H1 (cell line): ENCODE data around the gene CA9. TPM values are rescaled to one million over a fixed set of nuclear protein-coding genes. Genes with fewer than 3 reads are reported as not detected.

ENCODE experiments used
- CTCF ChIA-PET: fragments of 300-600 bp; sonication (Branson Sonifier 250); formaldehyde crosslinking; loops from one replicate; lab custom pipeline; 2021; ENCODE audit not compliant: partially characterized antibody; lab: Charles Lee
- POLR2A ChIA-PET: fragments of 300-600 bp; sonication (Branson Sonifier 250); formaldehyde crosslinking; loops from one replicate; lab custom pipeline; 2021; ENCODE audit warnings: inconsistent platforms; ENCODE audit not compliant: partially characterized antibody; lab: Charles Lee
- DNase-seq, 2 experiments: peaks; one replicate each; pipeline versions ENCODE4 v3.0.0 to v3.0.0-alpha.2; 2010 to 2022; ENCODE audit warnings: low spot score in 2 of 2, low read depth in 1 of 2, mixed read lengths in 1 of 2
- FAIRE-seq: peaks from 2 replicates; lab custom pipeline; 2011; peaks lifted over from hg19 to GRCh38; lab: Jason Lieb, UNC
- H2AFZ ChIP-seq: 2 replicates; pipeline ENCODE4 v1.8.1; 2012; ENCODE audit warnings: low read length, inconsistent platforms
- H2AK5ac ChIP-seq: 2 replicates; pipeline ENCODE4 v1.6.1; 2013; ENCODE audit warnings: low read depth, low read length
- H2BK120ac ChIP-seq: replicated peaks from 2 replicates; pipeline ENCODE3; 2013; ENCODE audit warnings: low read depth, low read length, inconsistent platforms
- H2BK12ac ChIP-seq: 2 replicates; pipeline ENCODE4 v1.6.1; 2013; ENCODE audit warnings: low read depth, low read length
- H2BK15ac ChIP-seq: 2 replicates; pipeline ENCODE4 v1.6.1; 2013; ENCODE audit warnings: low read length
- H2BK20ac ChIP-seq: 2 replicates; pipeline ENCODE4 v1.6.1; 2013; ENCODE audit warnings: low read length
- H2BK5ac ChIP-seq: 2 replicates; pipeline ENCODE4 v1.6.1; 2013; ENCODE audit warnings: low read depth, low read length
- H3K14ac ChIP-seq: 2 replicates; pipeline ENCODE4 v1.6.1; 2013; ENCODE audit warnings: inconsistent platforms; ENCODE audit not compliant: insufficient read length
- H3K18ac ChIP-seq: 2 replicates; pipeline ENCODE4 v1.6.1; 2013; ENCODE audit warnings: low read length; ENCODE audit errors: extremely low read depth
- H3K23ac ChIP-seq: 2 replicates; pipeline ENCODE4 v1.6.1; 2013; ENCODE audit warnings: inconsistent platforms; ENCODE audit not compliant: insufficient read length
- H3K23me2 ChIP-seq: 2 replicates; pipeline ENCODE4 v1.6.1; 2013; ENCODE audit warnings: low read depth, low read length
- H3K27ac ChIP-seq: 2 replicates; pipeline ENCODE4 v1.6.1; 2011; ENCODE audit warnings: low read depth, low read length, inconsistent platforms
- H3K27me3 ChIP-seq, 4 experiments: replicated peaks in 1 of 4; 1 replicate in 1 of 4; 2 replicates in 3 of 4; pipeline versions ENCODE4 v1.6.1 to v1.8.1; 2011 to 2013; ENCODE audit warnings: low read length in 3 of 4, mild to moderate bottlenecking in 3 of 4, inconsistent platforms in 2 of 4, mixed read lengths in 2 of 4, moderate library complexity in 1 of 4; ENCODE audit not compliant: control insufficient read depth in 3 of 4, insufficient read depth in 3 of 4; ENCODE audit errors: extremely low read depth in 1 of 4
- H3K36me3 ChIP-seq, 4 experiments: 2 replicates each; pipeline versions ENCODE4 v1.6.1 to v1.8.1; 2011 to 2013; ENCODE audit warnings: mild to moderate bottlenecking in 4 of 4, low read length in 3 of 4, moderate library complexity in 2 of 4, control low read depth in 1 of 4, inconsistent platforms in 1 of 4; ENCODE audit not compliant: insufficient read depth in 4 of 4, control insufficient read depth in 2 of 4
- H3K4ac ChIP-seq: replicated peaks from 2 replicates; pipeline ENCODE3; 2013; ENCODE audit warnings: low read length, low read depth, mixed read lengths, inconsistent platforms; ENCODE audit not compliant: insufficient read length
- H3K4me1 ChIP-seq, 4 experiments: replicated peaks in 1 of 4; 1 replicate in 1 of 4; 2 replicates in 3 of 4; pipeline versions ENCODE4 v1.6.1 to v1.8.1; 2011 to 2013; ENCODE audit warnings: low read length in 3 of 4, inconsistent platforms in 2 of 4, mixed read lengths in 1 of 4; ENCODE audit not compliant: insufficient read depth in 4 of 4, control insufficient read depth in 3 of 4
- H3K4me2 ChIP-seq, 2 experiments: 2 replicates each; pipeline versions ENCODE4 v1.6.1 to v1.8.1; 2011 to 2013; ENCODE audit warnings: low read depth in 2 of 2, low read length in 2 of 2, control low read depth in 1 of 2, inconsistent platforms in 1 of 2, mild to moderate bottlenecking in 1 of 2; ENCODE audit not compliant: insufficient read depth in 1 of 2
- H3K4me3 ChIP-seq, 4 experiments: fragments of 200-600, 300-600 bp in 1 of 4; sonication (generic), shearing (Covaris generic), sonication (Bioruptor Twin) in 1 of 4; 2 replicates each; pipeline versions ENCODE4 v1.5.1 to v1.8.1; 2011 to 2016; ENCODE audit warnings: low read length in 4 of 4, low read depth in 3 of 4, control low read depth in 2 of 4, inconsistent platforms in 2 of 4, mild to moderate bottlenecking in 2 of 4, mixed read lengths in 1 of 4, moderate library complexity in 1 of 4; ENCODE audit not compliant: insufficient read depth in 2 of 4; ENCODE audit errors: extremely low read depth in 1 of 4
- H3K56ac ChIP-seq: replicated peaks from 2 replicates; pipeline ENCODE3; 2013; ENCODE audit warnings: low read depth, mild to moderate bottlenecking, mixed read lengths, low read length, inconsistent platforms; ENCODE audit not compliant: insufficient read length
- H3K79me1 ChIP-seq: 2 replicates; pipeline ENCODE4 v1.6.1; 2013; ENCODE audit warnings: low read depth, low read length, control low read depth
- H3K79me2 ChIP-seq, 2 experiments: 2 replicates each; pipeline versions ENCODE4 v1.6.1 to v1.8.1; 2012 to 2013; ENCODE audit warnings: low read length in 2 of 2, mild to moderate bottlenecking in 2 of 2, inconsistent platforms in 1 of 2; ENCODE audit not compliant: insufficient read depth in 2 of 2, control insufficient read depth in 1 of 2
- H3K9ac ChIP-seq, 4 experiments: replicated peaks in 1 of 4; 1 replicate in 1 of 4; 2 replicates in 3 of 4; pipeline versions ENCODE4 v1.6.1 to v1.8.1; 2011 to 2013; ENCODE audit warnings: low read depth in 3 of 4, low read length in 3 of 4, control low read depth in 2 of 4, mild to moderate bottlenecking in 2 of 4, moderate library complexity in 2 of 4, inconsistent platforms in 1 of 4; ENCODE audit errors: extremely low read depth in 1 of 4
- H3K9me3 ChIP-seq, 2 experiments: 2 replicates each; pipeline versions ENCODE4 v1.6.1 to v1.8.1; 2012 to 2013; ENCODE audit warnings: mild to moderate bottlenecking in 2 of 2, moderate library complexity in 2 of 2, control low read depth in 1 of 2, inconsistent platforms in 1 of 2, low read depth in 1 of 2, low read length in 1 of 2, mixed read lengths in 1 of 2; ENCODE audit not compliant: insufficient read depth in 2 of 2
- H4K20me1 ChIP-seq, 2 experiments: replicated peaks in 1 of 2; 2 replicates each; pipeline versions ENCODE3 to v1.8.1; 2011 to 2013; ENCODE audit warnings: inconsistent platforms in 2 of 2, low read length in 2 of 2, mild to moderate bottlenecking in 1 of 2; ENCODE audit not compliant: insufficient read depth in 2 of 2, control insufficient read depth in 1 of 2
- H4K5ac ChIP-seq: 2 replicates; pipeline ENCODE4 v1.6.1; 2013; ENCODE audit warnings: low read length, low read depth, mixed read lengths, inconsistent platforms; ENCODE audit not compliant: insufficient read length
- H4K8ac ChIP-seq: 2 replicates; pipeline ENCODE4 v1.8.0; 2013; ENCODE audit warnings: mild to moderate bottlenecking, moderate library complexity, low read length, inconsistent platforms; ENCODE audit not compliant: insufficient read depth; ENCODE audit errors: extremely low read depth
- H4K91ac ChIP-seq: replicated peaks from 2 replicates; pipeline ENCODE3; 2013; ENCODE audit warnings: low read length, mixed read lengths, inconsistent platforms; ENCODE audit not compliant: insufficient read length
- POLR2A ChIP-seq, 2 experiments: IDR thresholded peaks; 1 replicate in 1 of 2; 2 replicates in 1 of 2; pipeline ENCODE4 v1.6.1; 2011; ENCODE audit warnings: low read depth in 2 of 2, low read length in 2 of 2, mild to moderate bottlenecking in 2 of 2; ENCODE audit errors: control extremely low read depth in 1 of 2
- POLR2AphosphoS5 ChIP-seq: IDR thresholded peaks from 2 replicates; pipeline ENCODE4 v1.6.1; 2011; ENCODE audit warnings: low read depth, low read length
- SIN3A ChIP-seq, 2 experiments: IDR thresholded peaks in 1 of 2; conservative IDR thresholded peaks in 1 of 2; 2 replicates each; pipeline ENCODE4 v1.6.1; 2011 to 2012; ENCODE audit warnings: low read length in 2 of 2, improper control_type of control experiment in 1 of 2, low read depth in 1 of 2, mild to moderate bottlenecking in 1 of 2
- YY1 ChIP-seq: IDR thresholded peaks from 2 replicates; pipeline ENCODE4 v1.6.1; 2011; ENCODE audit warnings: low read depth, mild to moderate bottlenecking, low read length
- ZNF274 ChIP-seq: IDR thresholded peaks from 2 replicates; pipeline ENCODE4 v1.7.0; 2012; ENCODE audit warnings: low read length, borderline replicate concordance; ENCODE audit errors: extremely low read depth
- WGBS, 2 experiments: shearing (Covaris generic) in 1 of 2; methylation state at CpG; one replicate each; pipeline versions ENCODE4 v1.1.6 to v1.1.7; 2013 to 2015; ENCODE audit warnings: low lambda C conversion rate in 2 of 2, mixed read lengths in 2 of 2, inconsistent platforms in 1 of 2, low coverage in 1 of 2, missing lambda C conversion rate in 1 of 2; ENCODE audit not compliant: insufficient replicate concordance in 2 of 2, insufficient coverage in 1 of 2, insufficient read length in 1 of 2; ENCODE audit errors: extremely low coverage in 1 of 2, missing lambda C conversion rate in 1 of 2; 5-methylcytosine and 5-hydroxymethylcytosine counted together
- polyA plus RNA-seq, 7 experiments: library from polyadenylated mRNA; depleted of rRNA in 3 of 7; stranded (reverse) in 5 of 7; unstranded in 2 of 7; fragments of >200 nt in 5 of 7; fragments of 200-250 nt in 2 of 7; gene quantifications; 1 replicate in 5 of 7; 2 replicates in 1 of 7; 4 replicates in 1 of 7; pipeline versions ENCODE4 v1.2.1 to v1.2.3, GENCODE V29; 2011 to 2013; ENCODE audit warnings: missing spikeins in 2 of 7, mixed read lengths in 2 of 7
- total RNA-seq: library from RNA; stranded (reverse); fragmentation: NEBNext Ultra II Directional; extraction: Animal tissue kit (Norgen Biotek cat#: 25700); gene quantifications from 2 replicates; pipeline ENCODE4 v1.2.1, GENCODE V29; 2021

The CA9 gene
- total and polyA plus RNA-seq, 2 of the 8 experiments (the other 6 are each of a cell fraction or from before 2014, with no cell fraction given), result 1.3 to 1.8 TPM

GRCh38 chr9:35680331-35681105, 6.8 kb downstream of the CA9 start:
- no peak overlapping the region for H2BK15ac ChIP-seq
- POLR2A ChIA-PET, result interaction anchor here (0.6 to 8.4 kb wide), 14 partner anchors 9 to 214 kb away, joined by 3 to 55 read pairs (median 4); partner anchors contain the start of genes ARHGEF39, CREB3, TLN1 and TPM2
- no peak overlapping the region for H3K9ac ChIP-seq
- FAIRE-seq (peak; percentile 87), DNase-seq (no peak)
- H3K14ac ChIP-seq, result no peak overlapping the region
- H3K4me2 ChIP-seq, result 0 out of 4 replicates have a peak overlapping the region, but pooled peaks of 1 of the 2 experiments have one; percentile 6
- no peaks in the 10 kb centered on the region for H3K79me1 ChIP-seq
- H3K79me2 ChIP-seq, result no peaks in the 10 kb centered on the region
- 0 out of 2 replicates have a peak overlapping the region, but pooled peaks have one; percentile 32 for H2BK12ac ChIP-seq
- no peaks in the 10 kb centered on the region for H3K9me3 ChIP-seq
- H4K8ac ChIP-seq, result peak overlapping the region; percentile 77; the same call in 1 of the 2 replicates
- peaks cover 13 to 37% (median 26%) of the 10 kb centered on the region in 4 experiments for H3K36me3 ChIP-seq
- H2AFZ ChIP-seq, result no peak overlapping the region
- CTCF ChIA-PET, result interaction anchor here (0.7 to 2.8 kb wide), 14 partner anchors 11 to 228 kb away, joined by 3 to 23 read pairs (median 4); partner anchors contain the start of genes ARHGEF39, CCDC107 and RMRP
- TF ChIP-seq POLR2A (IDR thresholded peaks at IDR 0.05; ENCODE audit: control extremely low read depth in 1 of 2, low read depth in 2 of 2, low read length in 2 of 2) (peak in 1 of 2 experiments; percentile 49; a peak in 1 of 3 replicates), ZNF274 (no peak), YY1 (no peak), POLR2AphosphoS5 (0 out of 2 replicates have a peak, but pooled peaks have one; percentile 12), SIN3A (conservative IDR thresholded peaks at IDR 0.05 in 1 of 2, IDR thresholded peaks at IDR 0.05 in 1 of 2; ENCODE audit: low read depth in 1 of 2, low read length in 2 of 2) (0 out of 4 replicates have a peak, but pooled peaks have one; percentile 19 to 33)
- TF ChIP-seq, all 59 proteins: peak for 3
- H3K23me2 ChIP-seq, result peaks cover 2% of the 10 kb centered on the region; the same call in 1 of the 2 replicates
- no peak overlapping the region; the same call in 1 of the 2 replicates for H2BK5ac ChIP-seq
- H2BK20ac ChIP-seq, result no peak overlapping the region
- no peak overlapping the region for H2BK120ac ChIP-seq
- no peak overlapping the region for H3K4ac ChIP-seq
- H3K27ac ChIP-seq, result no peak overlapping the region
- H4K91ac ChIP-seq, result peak overlapping the region; percentile 42
- no peak overlapping the region for H2AK5ac ChIP-seq
- H4K20me1 ChIP-seq, result peaks cover 2 to 6% of the 10 kb centered on the region in 2 experiments
- no peak overlapping the region for H3K23ac ChIP-seq
- H4K5ac ChIP-seq, result no peak overlapping the region
- peaks cover 0 to 8% (median 4%) of the 10 kb centered on the region in 4 experiments; a peak in 5 of 7 replicates for H3K4me1 ChIP-seq
- H3K56ac ChIP-seq, result no peak overlapping the region
- no peak overlapping the region for H3K4me3 ChIP-seq
- H3K18ac ChIP-seq, result no peak overlapping the region
- peaks cover 0 to 3% (median 1%) of the 10 kb centered on the region in 4 experiments; a peak in 3 of 7 replicates for H3K27me3 ChIP-seq
- WGBS, 2 experiments, result 57% methylated on average over 15 of the region's 15 CpGs; no CpG with 5 or more reads in 1 of the 2 experiments
